Cardiac muscle cell (in vitro differentiated cells and primary cell): ENCODE results near the gene USP43. TPM values are rescaled to one million over a fixed set of nuclear protein-coding genes. Genes with fewer than 3 reads are reported as not detected.

Source experiments
- DNase-seq, 2 donors: peaks; one replicate each; pipeline versions ENCODE4 v3.0.0 to v3.0.0-alpha.2; 2010 to 2017; ENCODE audit warnings: low read depth in 1 of 2, low spot score in 1 of 2
- H3K27ac ChIP-seq: fragments of 200-600 bp; sonication (generic); 2 replicates; pipeline ENCODE4 v1.5.1; 2016
- H3K27me3 ChIP-seq: fragments of 200-600 bp; sonication (generic); 2 replicates; pipeline ENCODE4 v1.6.0; 2016; ENCODE audit warnings: control low read depth
- H3K36me3 ChIP-seq: fragments of 200-600 bp; sonication (generic); 2 replicates; pipeline ENCODE4 v1.5.1; 2016; ENCODE audit warnings: control low read depth
- H3K4me1 ChIP-seq: fragments of 200-600 bp; sonication (generic); 2 replicates; pipeline ENCODE4 v1.8.1; 2017; ENCODE audit warnings: low read depth, mild to moderate bottlenecking, mixed run types
- H3K4me3 ChIP-seq: fragments of 200-600 bp; sonication (generic); 2 replicates; pipeline ENCODE4 v1.5.1; 2016; ENCODE audit warnings: mild to moderate bottlenecking
- H3K9me3 ChIP-seq: fragments of 200-600 bp; sonication (generic); 2 replicates; pipeline ENCODE4 v1.5.1; 2017; ENCODE audit warnings: low read depth, mild to moderate bottlenecking, control low read depth
- polyA plus RNA-seq: library from polyadenylated mRNA; unstranded; fragments of >200 nt; fragmentation: Nextera tagmentation; extraction: Ambion mirVana; gene quantifications from 2 replicates; pipeline ENCODE4 v1.2.1, GENCODE V29; 2016
- total RNA-seq: library from RNA; depleted of rRNA; stranded (reverse); fragments of >200 nt; gene quantifications from 2 replicates; pipeline ENCODE4 v1.2.3, GENCODE V29; 2016
- TF ChIP-seq, protein P1 (sequence below): IDR thresholded peaks from 2 replicates; pipeline ENCODE4 v1.5.1; 2012; ENCODE audit warnings: low read depth, mild to moderate bottlenecking, low read length

The USP43 gene
- total and polyA plus RNA-seq, 2 experiments from 2014 or later = 1.7 to 2.8 TPM

- no peak overlapping the region for H3K4me3 ChIP-seq
- no peaks in the 10 kb centered on the region for H3K27me3 ChIP-seq
- no peak overlapping the region for H3K27ac ChIP-seq
- no peaks in the 10 kb centered on the region for H3K4me1 ChIP-seq
- DNase-seq = no peak
- H3K9me3 ChIP-seq = no peaks in the 10 kb centered on the region
- H3K36me3 ChIP-seq = no peaks in the 10 kb centered on the region
- TF ChIP-seq, protein P1, sequence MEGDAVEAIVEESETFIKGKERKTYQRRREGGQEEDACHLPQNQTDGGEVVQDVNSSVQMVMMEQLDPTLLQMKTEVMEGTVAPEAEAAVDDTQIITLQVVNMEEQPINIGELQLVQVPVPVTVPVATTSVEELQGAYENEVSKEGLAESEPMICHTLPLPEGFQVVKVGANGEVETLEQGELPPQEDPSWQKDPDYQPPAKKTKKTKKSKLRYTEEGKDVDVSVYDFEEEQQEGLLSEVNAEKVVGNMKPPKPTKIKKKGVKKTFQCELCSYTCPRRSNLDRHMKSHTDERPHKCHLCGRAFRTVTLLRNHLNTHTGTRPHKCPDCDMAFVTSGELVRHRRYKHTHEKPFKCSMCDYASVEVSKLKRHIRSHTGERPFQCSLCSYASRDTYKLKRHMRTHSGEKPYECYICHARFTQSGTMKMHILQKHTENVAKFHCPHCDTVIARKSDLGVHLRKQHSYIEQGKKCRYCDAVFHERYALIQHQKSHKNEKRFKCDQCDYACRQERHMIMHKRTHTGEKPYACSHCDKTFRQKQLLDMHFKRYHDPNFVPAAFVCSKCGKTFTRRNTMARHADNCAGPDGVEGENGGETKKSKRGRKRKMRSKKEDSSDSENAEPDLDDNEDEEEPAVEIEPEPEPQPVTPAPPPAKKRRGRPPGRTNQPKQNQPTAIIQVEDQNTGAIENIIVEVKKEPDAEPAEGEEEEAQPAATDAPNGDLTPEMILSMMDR = no peak
These were observed 105.2 kb downstream of the USP43 start for GRCh38 chr17:9750524-9750923.

DNA sequence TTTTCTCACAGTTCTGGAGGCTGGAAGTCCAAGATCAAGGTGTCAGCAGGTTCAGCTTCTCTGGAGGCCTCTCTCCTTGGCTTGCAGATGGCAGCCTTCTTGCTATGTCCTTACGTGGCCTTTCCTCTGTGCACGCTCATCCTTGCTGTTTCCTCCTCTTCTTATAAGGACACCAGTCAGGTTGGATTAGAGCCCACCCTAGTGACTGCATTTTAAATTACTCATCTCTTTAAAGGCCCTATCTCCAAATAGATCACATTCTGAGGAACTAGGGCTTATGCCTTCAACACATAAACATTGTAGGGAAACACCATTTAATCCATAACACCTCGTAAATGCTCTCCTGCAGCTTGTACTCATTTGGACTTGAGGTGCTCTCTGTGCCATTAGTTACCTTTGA is 109.8 kb downstream of the USP43 start:
- H3K27me3 ChIP-seq = no peaks in the 10 kb centered on the region
- TF ChIP-seq, protein P1 = no peak

GRCh38 chr17:9760266-9760665 is 114.9 kb downstream of the USP43 start:
- Histone ChIP-seq H3K27ac (no peak overlapping the region), H3K36me3 (no peaks in the 10 kb centered on the region), H3K27me3 (peaks cover 8% of the 10 kb centered on the region), H3K4me3 (no peak overlapping the region), H3K4me1 (no peaks in the 10 kb centered on the region), H3K9me3 (no peaks in the 10 kb centered on the region)
- TF ChIP-seq, protein P1 = no peak
- no peak for DNase-seq

More for the DNA sequence above, 109.8 kb downstream of the USP43 start:
- Histone ChIP-seq H3K36me3 (no peaks in the 10 kb centered on the region), H3K27ac (no peak overlapping the region), H3K4me3 (no peak overlapping the region), H3K4me1 (no peaks in the 10 kb centered on the region), H3K9me3 (no peaks in the 10 kb centered on the region)
- DNase-seq = no peak

- peaks cover 8% of the 10 kb centered on the region for H3K27me3 ChIP-seq
- H3K27ac ChIP-seq = no peak overlapping the region
- no peaks in the 10 kb centered on the region for H3K4me1 ChIP-seq
- TF ChIP-seq, protein P1 = no peak
- H3K36me3 ChIP-seq = no peaks in the 10 kb centered on the region
- no peaks in the 10 kb centered on the region for H3K9me3 ChIP-seq
- no peak for DNase-seq
- no peak overlapping the region for H3K4me3 ChIP-seq
These were observed 118.3 kb downstream of the USP43 start for GRCh38 chr17:9763643-9764042.

DNA sequence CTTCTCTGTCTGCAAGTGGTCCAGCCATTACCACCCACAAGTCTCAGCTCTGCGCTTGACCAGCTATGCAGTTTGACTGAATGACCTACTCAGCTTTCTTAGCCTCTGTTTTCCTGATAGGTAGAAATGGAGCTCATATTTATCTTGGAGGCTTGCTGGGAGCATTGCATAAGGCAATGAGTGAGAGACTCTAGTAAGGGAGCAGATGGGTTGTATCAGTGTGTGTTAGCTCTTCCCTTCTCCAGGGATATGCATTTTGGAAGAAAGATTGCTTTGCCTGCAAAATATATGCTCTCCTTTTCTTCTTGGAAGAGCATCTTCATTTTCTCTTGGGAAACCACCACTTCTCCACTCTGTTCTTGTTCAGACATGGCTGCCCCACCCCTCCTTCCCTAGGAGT is 120.0 kb downstream of the USP43 start:
- Histone ChIP-seq H3K4me1 (no peaks in the 10 kb centered on the region), H3K27me3 (peaks cover 8% of the 10 kb centered on the region), H3K9me3 (no peaks in the 10 kb centered on the region), H3K36me3 (no peaks in the 10 kb centered on the region), H3K27ac (no peak overlapping the region), H3K4me3 (no peak overlapping the region)
- DNase-seq = no peak
- TF ChIP-seq, protein P1 = no peak

DNA sequence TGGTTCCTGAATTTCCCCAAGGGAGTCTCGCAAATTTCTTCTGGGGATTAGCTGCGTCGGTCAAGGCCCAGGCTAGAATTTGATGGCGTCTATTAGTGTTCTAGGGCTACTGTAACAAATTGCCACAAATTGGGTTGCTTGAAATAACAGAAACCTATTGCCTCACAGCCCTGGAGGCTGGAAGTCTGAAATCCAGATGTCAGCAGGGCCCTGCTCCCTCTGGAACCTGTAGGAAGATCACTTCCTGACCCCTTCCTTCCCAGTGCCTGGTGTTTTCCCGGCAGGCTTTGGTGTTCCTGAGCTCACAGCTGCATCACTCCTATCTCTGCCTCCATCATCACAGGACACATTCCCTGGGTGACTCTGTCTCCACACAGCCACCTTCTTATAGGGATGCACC is 121.7 kb downstream of the USP43 start:
- H3K36me3 ChIP-seq = no peaks in the 10 kb centered on the region
- TF ChIP-seq, protein P1 = no peak
- H3K27me3 ChIP-seq = peaks cover 8% of the 10 kb centered on the region
- no peaks in the 10 kb centered on the region for H3K9me3 ChIP-seq
- H3K4me3 ChIP-seq = no peak overlapping the region
- H3K27ac ChIP-seq = no peak overlapping the region
- no peaks in the 10 kb centered on the region for H3K4me1 ChIP-seq
- no peak for DNase-seq
